NCI-H2107 treated with DMSO at 0.1 percent for 48 hours (cell line): ENCODE results near the gene AMBRA1.

ENCODE experiments used
- DNase-seq: peaks from one replicate; lab custom pipeline; 2025; ENCODE audit not compliant: unreplicated experiment; lab: John Stamatoyannopoulos, UW

Gene AMBRA1

GRCh38 chr11:46617134-46617971 lies 23.5 kb upstream of the AMBRA1 start, which contains the start of the genes ATG13 and HARBI1:
ATG13 (plus strand) TSS chr11:46617553; CDS start chr11:46644292, 26,739 bp downstream.
HARBI1 (minus strand) TSS chr11:46617227; CDS start chr11:46616237, 990 bp downstream.
- DNase-seq, result peak; percentile 74

GRCh38 chr11:46616551-46617133 lies 22.8 kb upstream of the AMBRA1 start:
- DNase-seq, result peak; percentile 56

GRCh38 chr11:46615756-46616155 lies 21.9 kb upstream of the AMBRA1 start:
- DNase-seq, result no peak

- DNase-seq, result no peak
Observed at GRCh38 chr11:46612326-46612725, 18.5 kb upstream of the AMBRA1 start.

GRCh38 chr11:46611526-46612304 lies 17.9 kb upstream of the AMBRA1 start:
- no peak for DNase-seq

DNA sequence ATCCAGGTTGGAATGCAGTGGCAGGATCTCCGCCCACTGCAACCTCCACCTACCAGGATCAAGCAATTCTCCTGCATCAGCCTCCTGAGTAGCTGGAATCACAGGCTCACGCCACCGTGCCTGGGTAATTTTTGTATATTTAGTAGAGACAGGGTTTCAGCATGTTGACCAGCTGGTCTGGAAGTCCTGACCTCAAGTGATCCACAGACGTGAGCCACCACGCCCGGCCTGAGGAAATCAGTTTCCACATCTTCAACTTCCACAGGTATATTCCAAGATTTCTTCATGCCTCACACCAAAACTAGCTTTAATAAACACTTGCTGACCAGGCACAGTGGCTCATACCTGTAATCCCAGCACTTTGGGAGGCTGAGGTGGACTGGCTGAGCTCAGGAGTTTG lies 15.6 kb upstream of the AMBRA1 start:
- no peak for DNase-seq

DNA sequence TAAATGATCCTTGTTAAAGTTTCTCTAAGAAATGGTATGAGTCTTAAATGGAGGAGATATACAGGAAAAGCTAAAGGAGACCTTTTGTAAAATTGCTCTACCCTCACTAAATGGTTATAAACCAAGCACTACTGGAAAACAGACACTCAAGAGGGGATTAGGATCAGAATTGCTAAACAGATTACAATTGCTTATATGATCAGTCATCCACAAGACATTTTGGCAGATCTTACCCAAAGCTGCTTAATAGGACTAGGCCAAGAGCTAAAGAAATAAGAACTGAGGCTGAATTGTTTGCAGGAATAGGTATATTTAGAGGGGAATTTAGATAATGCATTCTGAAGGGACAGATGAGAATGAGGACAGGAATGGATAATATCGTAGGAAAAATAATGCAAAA lies 13.7 kb upstream of the AMBRA1 start:
- no peak for DNase-seq

- no peak for DNase-seq
Observed at GRCh38 chr11:46604796-46605195, 11.0 kb upstream of the AMBRA1 start.

DNA sequence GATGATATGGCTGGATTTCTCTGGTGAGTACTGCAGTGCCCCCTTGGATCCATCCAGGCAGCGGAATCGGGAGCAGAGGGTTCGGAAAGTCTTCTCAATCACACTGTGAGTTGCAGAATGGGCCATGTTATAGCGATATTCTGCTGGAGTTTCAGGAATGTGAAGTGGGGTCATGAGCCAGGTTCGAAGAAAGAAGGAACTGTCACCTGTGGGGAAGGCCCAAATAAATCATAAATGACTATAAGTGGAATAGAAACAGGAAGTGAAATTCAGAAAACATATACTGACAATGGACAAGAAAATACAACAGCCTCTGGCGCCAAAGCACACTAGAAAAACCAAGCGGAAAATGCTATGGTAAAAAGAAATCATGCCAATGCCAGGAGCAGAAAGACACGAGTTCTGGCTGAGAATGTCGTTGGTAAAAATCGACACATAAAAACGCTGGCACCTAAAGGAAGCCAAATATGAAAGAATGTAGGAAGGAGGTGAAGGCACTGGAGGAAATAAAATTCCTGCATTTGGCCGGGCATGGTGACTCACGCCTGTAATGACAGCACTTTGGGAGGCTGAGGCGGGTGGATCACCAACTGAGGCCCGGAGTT lies 10.0 kb upstream of the AMBRA1 start:
- DNase-seq, result no peak

DNA sequence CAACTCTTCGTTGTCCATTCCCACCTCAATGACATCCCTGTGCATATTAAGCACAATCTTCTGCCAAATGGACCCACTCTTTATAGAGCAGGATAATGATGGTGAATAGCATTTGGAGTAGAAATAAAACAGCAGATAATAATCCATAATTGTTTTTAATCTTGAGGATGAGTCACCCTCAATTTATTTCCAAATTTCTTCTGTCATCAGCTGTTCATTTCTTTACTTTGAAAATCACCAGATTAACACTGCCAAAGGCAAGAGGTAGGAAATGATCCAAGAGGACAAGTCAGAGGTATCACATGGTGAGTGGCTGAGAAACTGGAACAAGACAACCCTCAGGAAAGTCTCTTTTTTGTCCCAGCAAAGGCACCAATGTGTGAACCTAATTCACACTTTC lies 7.3 kb upstream of the AMBRA1 start:
- DNase-seq, result no peak

DNA sequence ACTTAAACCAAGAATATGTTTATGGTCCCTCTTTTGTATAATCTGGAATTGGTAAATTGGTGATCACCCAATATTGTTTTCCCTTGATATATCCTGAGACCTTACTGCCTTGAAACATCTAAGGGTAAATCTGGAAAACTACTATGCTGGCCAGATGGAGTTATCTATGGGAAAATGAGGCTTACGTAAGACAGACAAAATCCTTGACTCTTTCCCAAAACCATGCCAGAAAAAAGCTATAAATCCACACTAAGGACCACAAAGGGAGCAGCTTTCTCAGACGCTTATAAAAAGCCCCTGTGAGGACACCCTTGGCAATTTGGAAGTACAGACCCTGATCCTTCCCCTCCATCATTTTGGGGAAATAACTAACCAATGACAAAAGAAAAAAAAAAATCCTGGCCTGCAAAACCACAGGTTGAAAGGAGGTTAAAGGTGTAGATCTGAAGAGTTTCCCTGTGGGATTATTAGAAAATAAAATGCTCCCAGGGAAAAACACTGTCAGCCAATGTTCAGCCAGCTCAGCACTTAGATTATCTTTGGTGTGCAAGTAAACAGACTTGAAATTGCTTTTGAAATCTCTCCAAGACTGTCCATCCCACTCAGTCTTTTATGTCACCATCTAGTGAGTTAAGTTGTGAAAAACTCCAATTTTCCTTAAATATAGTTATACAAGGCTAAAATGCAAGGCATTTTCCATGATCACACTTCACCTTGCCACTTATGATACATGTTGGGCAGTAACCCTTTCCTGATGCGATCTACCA lies 6.6 kb upstream of the AMBRA1 start:
- DNase-seq, result no peak

- no peak for DNase-seq
Observed at GRCh38 chr11:46599340-46600193, 5.7 kb upstream of the AMBRA1 start.

GRCh38 chr11:46597609-46598219 lies 3.9 kb upstream of the AMBRA1 start:
- no peak for DNase-seq

GRCh38 chr11:46597155-46597554 lies 3.3 kb upstream of the AMBRA1 start:
- no peak for DNase-seq

GRCh38 chr11:46594785-46595184 lies 962 bp upstream of the AMBRA1 start:
- DNase-seq, result no peak

DNA sequence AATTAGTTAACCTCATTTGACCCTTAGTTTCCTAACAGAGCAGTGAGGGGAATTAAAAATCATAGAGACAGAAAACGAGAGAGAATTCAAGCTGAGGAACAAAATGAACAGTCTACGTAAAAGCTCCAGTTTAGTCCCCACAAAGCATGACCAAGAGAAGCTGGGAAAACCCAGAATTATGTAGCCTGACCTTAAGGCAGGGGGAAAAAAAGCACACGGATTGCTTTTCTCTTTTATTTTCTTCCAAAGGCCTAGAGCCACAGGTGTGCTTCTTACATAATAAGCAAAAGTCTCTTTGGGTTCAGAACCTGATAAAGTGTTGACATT lies 514 bp upstream of the AMBRA1 start:
- DNase-seq, result no peak

DNA sequence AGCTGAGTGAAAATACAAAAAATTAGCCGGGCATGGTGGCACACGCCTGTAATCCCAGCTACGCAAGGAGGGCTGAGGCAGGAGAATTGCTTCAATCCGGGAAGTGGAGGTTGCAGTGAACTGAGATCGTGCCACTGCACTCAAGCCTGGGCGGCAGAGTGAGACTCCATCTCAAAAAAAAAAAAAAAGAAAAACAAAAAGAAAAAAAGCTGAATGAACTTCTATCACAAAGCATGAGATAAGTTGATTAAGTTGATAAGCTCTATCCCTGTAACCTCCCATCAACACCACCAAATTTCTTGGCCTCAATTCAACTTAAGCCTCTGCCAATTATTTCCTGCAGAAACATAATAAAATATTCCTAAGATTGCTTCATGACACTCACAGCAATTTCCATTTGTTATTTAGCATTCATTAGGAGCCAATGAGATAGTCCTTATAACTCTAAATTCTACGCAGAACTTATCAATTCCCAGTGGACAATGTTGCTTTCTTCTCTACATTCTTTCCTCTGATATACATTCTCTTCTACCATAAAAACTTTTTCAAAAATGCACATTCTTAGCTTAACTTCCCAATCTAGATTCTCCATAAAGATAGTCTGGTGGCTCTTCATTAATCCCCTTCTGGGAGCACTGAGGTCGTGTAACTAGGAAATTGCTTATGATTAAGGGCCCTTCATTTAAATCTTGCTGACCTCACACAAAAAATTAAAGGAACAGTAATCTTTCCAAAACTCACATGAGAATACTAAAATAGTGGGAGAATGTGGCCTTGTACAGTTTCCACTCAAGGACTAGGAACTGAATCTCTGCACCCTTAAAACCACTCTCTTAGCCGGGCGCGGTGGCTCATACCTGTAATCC lies 2.9 kb downstream of the AMBRA1 start:
- DNase-seq, result no peak

GRCh38 chr11:46588915-46589314 lies 4.9 kb downstream of the AMBRA1 start:
- no peak for DNase-seq
